ENCODE measurements around the gene MPP1.
A peak's percentile ranks its signal among the peaks of the same experiment; 100 is the strongest.

The MPP1 gene

DNA sequence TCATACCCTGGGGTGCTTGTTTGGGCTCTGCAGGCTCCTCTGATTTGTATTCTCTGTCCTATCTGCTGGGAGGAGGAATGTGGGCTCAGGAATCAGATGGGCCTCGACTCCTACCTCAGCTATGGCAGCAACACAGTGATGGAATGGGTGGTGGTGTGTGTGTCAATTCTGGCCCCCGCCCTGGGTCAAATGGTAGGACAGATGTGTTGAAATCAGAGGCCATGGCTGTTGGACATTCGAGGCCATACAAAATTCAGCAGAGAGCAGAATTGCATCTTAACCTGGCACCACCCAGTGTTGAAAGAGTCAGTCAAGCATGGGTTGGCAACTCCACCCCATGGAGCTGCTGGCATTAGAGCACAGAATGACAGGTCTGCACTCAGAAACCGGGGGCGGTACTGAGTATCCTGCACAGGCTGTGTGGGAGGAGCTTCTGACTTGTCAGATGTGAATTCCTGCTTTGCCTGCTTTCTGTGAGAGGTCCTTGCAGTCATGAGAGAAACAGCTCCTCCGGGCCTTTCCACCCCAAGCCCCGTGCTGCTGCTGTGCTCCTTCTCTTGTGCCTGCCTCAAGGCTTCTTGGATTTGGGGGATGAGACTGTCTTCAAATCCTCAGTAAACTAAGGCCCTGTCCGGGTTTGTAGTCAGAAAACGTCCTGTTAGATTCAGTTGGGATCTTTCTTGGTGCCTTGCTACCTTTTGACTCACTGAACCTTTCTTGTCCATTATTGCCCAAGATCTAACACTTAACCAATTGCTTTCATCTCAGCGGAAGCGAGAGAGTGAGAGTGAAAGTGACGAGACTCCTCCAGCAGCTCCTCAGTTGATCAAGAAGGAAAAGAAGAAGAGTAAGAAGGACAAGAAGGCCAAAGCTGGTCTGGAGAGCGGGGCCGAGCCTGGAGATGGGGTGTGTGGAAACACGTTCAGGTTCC lies 29.6 kb downstream of the MPP1 start:
- no peak for DNase-seq (ENCODE audit: low spot score)

DNA sequence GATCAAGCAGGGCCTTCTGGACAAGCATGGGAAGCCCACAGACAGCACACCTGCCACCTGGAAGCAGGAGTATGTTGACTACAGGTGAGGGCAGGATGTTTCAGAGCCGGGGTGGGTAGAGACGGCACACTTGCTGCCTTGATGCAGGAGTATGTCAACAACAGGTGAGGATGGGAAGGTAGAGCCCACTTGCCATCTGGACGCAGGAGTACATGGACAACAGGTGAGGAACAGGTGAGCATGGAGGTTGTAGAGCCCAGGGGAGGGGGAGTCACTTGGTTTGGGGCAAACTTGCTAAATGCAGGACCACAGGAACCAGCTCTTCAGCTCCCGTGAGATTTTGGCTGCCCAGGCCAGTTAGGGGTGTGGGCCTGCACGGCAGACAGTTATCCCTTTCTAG lies 30.7 kb downstream of the MPP1 start:
- no peak for DNase-seq (ENCODE audit: low spot score)

DNA sequence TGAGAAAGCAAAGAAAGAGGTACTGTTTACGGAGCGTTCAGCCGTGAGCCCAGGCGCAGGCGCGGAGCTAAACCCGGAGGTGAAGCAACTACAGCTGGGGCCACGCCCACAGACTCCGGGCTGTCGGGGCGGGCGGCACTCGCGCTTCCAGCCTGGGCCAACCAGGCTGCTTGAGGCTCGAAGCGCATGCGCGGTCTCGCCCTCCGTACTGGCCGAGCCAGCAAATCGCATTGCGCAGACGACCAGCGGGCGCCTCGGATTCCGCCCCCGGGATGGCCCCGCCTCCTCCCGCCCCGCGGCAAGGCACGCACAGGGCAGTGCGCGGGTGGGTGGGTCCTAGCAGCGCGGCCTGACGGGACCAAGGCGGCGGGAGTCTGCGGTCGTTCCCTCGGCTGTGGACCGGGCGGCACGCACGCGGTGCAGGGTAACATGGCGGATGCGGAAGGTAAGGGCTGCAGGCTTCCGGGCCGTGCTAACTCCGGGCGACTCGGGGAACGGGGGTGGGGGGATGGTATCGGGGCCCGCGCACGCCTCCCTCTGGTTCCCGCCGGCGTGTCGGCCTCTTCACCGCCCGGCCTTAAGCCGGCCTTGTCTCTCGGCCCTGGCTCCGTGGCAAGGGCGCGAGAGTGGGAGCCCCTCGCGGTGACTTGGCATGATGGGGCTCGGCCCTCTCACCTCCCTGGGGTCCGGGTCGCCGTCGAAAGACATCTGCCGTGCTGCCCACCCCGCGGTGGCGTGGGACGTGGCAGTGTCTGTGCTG lies 42.6 kb downstream of the MPP1 start, which contains the start of gene DKC1:
Gene DKC1 (plus strand): TSS at position 328 of the 760 bp plus-strand sequence. CDS start 102 bp downstream, at position 430.
- DNase-seq (ENCODE audit: low spot score), result peak; percentile 92

DNA sequence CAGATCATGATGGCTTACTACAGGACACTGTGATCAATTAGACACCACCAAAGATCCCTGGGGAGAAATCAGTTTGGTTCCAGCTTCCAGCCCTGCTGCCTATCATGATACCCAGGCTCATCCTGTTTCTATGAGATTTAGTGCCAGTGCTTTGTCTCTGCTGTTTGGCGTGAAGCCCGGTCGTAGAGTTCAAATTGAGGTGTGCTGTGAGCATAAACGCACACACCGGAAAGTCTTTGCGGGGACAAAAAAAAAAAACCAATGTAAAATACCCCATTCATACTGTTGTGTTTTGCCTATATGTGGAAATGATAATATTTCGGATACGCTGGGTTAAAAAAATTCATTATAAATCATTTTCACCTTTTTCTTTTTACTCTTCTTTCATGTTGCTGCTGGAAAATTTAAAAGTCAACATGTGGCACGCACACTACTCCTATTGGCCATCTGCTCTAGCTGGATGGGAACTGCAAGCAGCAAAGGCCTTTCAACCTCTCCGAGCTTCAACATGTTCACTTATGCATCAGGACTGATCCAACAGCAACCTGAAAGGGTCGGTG lies 43.2 kb downstream of the MPP1 start:
- DNase-seq (ENCODE audit: low spot score), result no peak

DNA sequence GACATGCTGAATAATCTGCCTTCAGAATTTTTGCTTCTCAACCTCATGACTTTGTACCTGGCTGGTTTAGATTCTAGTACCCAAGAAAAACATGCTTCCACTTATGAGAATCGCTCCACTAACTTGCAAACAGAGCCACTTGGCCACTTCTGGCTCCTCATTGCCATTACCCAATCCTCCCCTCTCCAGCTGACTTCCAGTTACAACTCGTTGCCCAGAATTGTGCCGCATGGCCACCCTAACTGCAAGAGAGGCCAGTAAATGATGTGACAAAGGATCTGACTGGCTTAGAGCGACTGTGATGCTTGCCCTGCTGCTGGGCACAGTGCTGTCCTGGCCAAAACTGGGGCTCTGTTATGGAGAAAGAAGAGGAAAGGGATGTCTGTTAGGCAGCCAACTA lies 46.6 kb downstream of the MPP1 start:
- DNase-seq (ENCODE audit: low spot score), result no peak

DNA sequence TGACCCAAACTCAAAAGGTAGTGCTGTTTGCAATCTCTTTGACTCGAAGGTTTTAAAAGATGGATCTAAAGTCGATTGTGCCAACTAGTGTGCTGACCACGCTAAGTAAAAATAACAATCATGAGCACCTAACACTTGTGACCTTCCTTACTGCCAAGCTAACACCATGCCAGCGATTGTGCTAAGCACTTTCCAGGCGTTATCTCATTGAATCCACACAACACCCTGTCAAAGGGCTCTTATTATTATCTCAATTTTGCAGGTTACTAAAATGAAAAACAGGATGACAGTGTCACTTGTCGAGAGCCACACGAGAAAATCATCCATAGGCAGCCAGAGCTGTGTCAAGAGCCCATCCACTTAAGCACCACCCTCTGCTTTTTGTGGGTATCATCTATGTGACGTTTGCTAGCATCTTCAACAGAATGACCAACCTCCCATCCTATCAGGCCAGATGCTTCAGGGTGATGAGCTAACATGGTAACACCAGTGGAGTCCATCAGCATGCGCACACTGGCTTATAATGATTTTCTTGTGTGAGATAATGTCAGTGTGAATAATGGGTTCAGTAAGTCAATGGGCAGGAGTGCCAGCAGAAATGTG lies 53.5 kb downstream of the MPP1 start:
- no peak for DNase-seq (ENCODE audit: low spot score)

DNA sequence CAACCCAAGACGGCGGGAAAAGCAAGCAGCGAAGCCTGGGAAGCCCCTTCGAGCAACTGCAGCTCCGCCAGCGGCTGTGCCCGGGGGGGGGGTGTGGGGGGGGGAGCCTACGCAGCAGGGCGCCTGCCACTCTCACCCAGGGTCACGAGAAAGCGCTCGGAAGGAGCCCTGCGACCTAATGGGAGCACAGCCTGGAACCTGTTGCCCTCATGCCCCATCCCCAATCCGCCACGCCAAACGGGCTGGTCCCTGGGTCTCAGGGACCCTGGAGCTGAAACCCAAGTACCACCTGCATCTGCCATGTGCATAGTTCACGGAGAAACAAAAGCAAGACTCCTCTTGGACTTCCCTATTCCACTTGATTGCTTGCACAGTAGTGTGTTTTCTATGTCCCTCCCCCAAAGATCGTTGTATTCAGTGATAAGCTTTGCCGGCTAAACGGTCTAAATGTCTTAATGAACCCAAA lies 54.0 kb downstream of the MPP1 start:
- no peak for DNase-seq (ENCODE audit: low spot score)

DNA sequence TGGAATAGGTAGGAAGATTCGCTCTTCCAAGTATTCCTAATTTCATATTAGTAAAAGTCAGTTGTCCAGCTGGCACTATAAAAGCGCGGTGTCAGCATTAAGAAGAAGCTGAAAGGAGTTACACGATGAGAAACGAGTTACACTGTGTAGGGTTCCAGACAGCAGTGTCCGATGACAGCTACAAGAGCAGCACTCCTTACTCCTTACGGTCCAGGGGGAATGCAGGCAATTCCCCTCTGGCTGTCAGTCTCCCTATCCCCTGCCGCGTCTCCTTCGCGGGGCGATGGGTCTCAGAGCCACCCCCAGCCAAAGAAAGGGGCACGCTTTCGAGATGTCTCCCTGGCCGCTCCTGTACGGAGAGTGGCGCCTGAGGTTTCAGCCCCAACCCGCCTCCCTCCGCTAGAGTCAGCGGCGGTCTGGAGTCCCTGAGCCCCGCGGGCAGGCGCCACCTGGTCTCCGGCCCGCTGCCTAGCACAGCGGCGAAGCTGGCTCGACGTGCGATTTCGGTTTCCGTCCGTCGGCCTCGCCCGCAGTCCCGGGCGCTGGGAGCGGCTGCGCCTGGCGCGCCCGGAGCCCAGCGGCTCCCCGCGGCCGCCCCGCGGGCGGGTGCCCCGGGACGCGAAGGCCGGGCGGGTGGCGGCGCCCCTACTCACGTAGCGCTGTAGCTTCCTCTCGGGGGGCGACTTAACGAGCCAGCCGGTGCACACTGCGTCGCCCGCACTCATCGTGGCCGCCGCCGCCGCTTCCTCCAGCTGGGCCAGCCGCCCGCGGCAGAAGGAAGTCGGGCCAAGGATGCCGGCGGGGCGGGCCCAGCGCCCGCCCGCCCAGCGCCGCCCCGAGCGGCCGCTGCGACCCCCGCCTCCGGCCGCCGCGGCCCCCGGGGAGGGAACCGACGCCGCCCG lies 54.7 kb downstream of the MPP1 start, which contains the start of gene GAB3:
Gene GAB3 (minus strand): TSS at position 777 of the 902 bp plus-strand sequence. CDS start 52 bp downstream, at position 725.
- DNase-seq (ENCODE audit: low spot score), result no peak

DNA sequence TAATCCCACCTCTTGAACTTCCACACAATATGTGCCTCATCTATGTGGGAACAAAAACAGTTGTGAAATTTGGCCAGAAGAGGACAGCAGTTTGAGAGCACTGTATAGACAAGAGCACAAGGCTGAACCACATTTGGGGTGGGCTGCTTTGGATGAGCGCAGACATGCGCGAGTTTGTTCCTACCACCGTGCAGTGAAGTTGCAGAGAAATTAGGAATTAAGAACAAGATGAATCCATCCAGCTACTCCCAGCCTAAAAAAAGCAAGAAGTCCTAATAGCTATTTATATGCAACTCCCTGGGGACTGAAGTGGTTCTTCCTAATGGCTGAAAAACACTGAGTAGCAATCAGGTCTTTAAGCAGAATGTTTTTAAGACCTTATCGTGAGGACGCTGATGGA lies 55.4 kb downstream of the MPP1 start:
- no peak for DNase-seq (ENCODE audit: low spot score)

DNA sequence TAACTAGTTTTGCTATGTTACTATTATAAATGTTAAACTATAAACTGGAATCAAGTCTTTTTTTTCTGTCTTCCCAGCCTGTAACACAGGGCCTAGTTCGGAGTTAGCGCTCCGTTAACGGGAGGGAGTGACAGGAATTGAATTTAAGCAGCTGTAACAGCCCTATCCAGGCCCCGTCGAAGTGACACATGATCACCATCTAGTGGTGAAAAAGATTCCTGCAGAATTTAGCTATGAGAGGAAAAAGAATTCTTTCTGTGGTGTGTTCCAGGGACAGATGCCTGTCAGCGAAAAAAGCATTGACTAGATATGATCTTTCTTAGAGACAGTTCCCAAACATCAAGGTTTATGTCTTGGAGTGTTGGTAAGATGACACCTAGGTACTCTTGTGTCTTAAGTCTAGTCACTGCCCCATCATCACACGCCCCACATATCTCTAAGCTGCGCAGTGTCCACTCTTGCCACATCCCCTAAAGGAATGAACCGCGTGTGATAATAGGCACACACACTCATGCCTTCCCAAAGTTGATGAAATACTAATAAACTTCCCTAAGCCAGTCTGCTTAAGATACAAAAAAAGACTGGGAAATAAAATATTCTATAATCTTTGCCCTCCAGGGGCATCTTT lies 56.5 kb downstream of the MPP1 start:
- DNase-seq (ENCODE audit: low spot score), result peak; percentile 47

DNA sequence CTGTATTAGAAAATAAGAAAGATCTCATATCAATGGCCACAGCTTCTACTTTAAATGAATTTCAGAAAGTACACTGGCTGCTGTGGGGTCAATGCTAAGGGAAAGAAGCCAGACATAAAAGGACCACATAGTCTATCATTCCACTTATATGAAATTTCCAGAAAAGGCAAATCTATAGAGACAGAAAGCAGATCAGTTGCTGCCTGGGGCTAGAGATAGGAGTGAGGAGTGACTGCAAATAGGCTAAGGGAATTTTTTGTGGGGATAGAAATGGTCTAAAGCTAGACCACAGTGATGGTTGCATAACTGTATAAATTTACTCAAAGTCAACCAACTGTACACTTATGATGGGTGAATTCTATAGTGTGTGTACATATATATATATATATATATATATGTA lies 62.7 kb downstream of the MPP1 start:
- no peak for DNase-seq (ENCODE audit: low spot score)

DNA sequence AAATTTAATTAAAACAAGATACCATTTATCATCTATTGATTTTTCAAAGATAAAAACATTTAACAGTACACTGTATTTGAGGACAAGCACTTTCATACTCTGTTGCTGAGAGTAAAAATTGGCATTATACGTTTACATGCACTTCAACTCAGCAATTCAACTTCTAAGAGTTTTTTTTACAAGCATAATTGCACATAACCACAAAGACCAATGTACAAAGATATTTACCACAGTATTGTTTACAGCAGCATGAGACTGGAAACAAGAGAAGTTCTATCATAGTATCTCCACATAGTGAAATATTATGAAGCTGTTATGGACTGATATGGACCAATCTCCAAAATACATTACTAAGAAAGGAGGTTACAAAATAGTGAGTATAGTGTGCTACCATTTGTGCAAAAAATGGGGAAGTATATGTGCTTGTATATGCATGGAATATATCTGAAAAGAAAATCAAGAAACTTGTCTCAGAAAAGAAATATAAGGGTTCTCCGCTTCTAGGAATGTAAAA lies 65.3 kb downstream of the MPP1 start:
- no peak for DNase-seq (ENCODE audit: low spot score)

DNA sequence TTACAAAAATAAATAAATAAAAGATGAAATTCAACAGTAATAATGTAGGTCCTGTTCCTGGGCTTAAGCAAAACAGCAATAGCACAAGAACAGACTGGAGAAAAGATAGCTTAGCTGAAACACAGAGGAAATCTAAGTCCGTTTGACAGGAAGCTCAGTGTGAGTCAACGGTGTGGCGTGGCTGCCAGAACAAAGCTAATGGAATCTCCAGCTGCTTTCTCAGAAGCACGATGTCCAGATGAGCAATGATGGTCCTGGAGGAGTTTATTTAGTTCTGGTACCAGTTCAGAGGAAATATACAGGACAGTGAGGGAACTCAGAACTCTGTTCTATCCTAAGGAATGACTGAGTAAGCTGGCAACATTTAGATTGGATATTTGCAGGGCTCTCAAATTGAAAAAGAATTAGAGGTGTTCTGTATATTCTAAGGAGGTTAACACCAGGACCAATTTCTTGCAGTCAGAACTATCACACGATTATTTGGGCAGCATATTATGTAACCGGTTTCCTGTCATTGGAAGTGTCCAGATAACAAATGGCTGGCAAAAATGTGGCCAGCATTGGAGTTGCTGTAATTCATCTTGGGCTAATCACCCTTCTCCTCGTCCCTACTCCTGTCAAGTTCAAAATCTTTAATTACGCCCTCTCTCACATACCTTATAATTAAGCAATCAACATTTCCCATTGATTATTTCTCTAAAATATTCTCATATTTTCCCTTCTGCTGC lies 67.1 kb downstream of the MPP1 start:
- DNase-seq (ENCODE audit: low spot score), result no peak

DNA sequence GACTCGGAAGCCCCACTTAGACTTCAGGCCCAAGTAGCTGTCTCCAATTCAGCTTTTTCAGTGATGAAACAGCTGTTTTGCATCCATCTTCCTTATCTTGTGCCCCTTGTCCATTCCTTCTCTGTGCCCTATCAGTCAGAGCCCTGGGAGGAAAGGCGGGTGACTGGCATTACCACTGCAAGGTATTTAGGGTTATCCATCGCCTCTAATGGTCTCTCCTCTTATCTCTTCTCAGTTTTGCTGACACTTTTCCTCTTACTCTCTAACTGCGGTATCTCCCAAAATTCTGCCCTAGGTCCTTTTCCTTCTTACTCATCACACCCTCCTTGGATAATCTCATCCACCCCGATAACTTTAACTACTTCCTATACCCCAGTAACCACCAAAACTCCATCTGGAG lies 68.1 kb downstream of the MPP1 start:
- DNase-seq (ENCODE audit: low spot score), result no peak

DNA sequence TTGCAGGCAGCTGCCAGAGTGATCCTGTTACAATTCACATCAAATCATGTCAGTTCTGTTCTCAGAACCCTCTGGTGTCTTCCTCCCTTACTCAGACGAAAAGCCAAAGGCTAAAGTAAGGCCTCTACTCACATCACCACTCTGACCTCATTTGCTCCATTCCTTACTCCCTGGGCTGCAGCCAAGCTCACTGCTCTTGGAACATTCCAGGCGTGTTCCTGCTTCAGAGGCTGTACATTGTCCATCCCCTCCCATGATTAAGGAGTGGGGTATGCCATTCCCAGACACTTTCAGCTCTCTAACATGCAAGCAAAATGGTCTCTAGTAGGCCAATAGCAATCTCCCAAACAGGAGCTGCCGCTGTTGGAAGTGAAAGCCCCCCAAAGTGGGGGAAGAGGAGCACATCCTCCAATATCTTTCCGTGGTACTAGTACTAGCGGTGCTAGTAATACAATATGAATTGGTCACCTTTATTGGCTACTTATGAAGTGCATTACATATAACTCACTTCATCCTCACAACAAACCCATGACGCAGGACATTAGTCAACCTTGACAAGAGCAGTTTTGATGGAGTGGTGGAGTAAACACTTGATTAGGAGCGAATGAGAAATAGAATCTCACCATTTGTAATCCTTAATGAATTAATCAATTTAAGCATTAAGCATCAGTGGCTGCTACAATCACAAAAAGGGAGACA lies 69.4 kb downstream of the MPP1 start:
- no peak for DNase-seq (ENCODE audit: low spot score)

DNA sequence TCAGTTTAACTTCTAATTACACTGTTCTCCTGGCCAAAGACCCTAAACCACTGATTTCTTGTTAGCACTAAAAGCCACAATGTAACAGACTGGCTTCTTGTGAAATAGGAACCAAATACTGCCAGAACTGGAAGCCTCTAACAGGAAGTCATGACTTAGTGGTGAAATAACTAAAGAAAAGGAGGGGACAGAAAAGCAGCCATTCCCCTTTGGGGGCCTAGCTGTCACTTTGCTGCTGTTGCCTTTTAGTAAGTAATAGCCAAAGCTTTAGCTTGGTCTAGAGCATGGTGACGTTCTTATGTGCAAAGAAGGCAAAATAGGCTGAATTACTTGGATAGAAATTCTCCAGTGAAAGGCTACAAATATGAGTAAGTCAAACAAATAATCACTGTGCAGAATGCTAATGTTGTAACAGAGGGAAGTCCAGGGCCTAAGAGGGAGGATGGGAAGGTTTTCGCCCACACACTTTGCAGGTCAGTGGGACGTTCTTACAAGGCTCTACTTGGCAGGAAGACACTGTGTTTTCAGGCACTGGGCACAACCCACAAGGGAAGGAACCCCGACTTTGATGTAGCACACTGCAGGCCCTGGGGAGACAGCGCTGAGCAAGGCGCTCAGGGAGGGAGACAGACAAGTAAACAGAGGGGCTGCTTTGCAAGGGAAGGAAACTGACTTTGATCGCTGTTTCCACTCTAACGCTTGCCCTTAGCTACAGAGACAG lies 71.1 kb downstream of the MPP1 start:
- DNase-seq (ENCODE audit: low spot score), result no peak

DNA sequence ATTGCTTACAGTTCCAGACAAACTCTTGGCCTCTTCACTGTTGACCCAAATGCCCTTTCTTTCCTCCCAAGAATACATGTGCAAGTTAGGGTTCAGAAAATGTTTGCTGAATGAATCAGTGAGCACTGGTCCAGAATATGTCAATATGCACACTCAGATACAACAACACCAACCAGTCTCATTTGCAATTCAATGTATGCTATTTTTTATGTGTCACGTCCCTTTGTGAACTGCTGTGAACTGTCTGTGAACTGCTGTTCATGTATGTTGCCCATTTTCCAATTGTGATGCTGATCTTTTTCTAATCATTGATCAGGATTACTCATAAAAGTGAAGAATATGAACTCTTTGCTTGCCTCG lies 72.2 kb downstream of the MPP1 start:
- no peak for DNase-seq (ENCODE audit: low spot score)

DNA sequence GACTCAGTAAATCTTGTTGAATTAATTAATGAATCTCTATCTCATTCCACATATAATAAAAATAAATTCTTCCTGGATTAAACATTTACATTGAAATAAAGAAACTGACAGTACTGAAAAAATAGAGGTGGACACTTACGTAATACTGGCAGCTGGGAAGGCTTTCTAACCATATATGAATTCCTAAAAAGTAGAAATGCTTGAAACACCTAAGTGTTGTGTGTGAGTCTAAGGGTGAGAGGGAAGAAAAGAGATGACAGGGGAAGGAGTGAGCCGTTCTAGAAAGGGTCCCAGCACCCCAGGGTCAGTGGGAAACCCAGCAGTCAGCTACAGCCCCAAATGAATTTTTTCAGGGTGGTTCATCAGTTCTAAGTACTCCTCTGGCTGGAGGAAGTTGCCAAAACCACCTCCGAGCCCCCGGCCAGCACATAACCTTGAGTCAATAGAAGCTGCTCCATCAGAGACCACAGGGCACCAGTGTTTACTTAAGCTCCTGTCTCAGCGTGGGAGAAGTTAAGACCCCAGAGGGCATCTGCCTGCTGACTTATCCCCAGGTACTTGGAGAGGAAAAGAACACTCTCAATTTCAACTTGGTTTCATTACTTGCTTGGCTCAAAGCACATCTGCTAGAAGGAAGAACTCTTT lies 72.7 kb downstream of the MPP1 start:
- no peak for DNase-seq (ENCODE audit: low spot score)
